Measurements from ENCODE around the gene ANXA9. TPM values are rescaled to one million over a fixed set of nuclear protein-coding genes. Genes with fewer than 3 reads are reported as not detected.

ANXA9 gene
- total and polyA plus RNA-seq, 7 experiments from 2014 or later: 0.17 to 0.38 TPM; not detected in 5

GRCh38 chr1:150976879-150977694 lies 5.0 kb upstream of the ANXA9 start:
- peak overlapping the region; percentile 73 to 87 (median 82) for H3K4me3 Mint-ChIP-seq
- intact Hi-C loops (cut with micrococcal nuclease): loop anchor here (5.0 to 10.0 kb wide), 3 partner anchors 280 to 492 kb away; partner anchors contain the start of genes GOLPH3L (in 1 of the 2) and TARS2 (in 1 of the 2)
- no peaks in the 10 kb centered on the region for H3K9me3 ChIP-seq (ENCODE audit: control insufficient read depth in 2 of 3, low read length in 3 of 3)
- H3K27me3 ChIP-seq (ENCODE audit: control insufficient read depth in 2 of 2, insufficient read depth in 2 of 2, low read length in 2 of 2): no peaks in the 10 kb centered on the region
- H3K9me3 Mint-ChIP-seq: no peaks in the 10 kb centered on the region
- H3K4me3 ChIP-seq (ENCODE audit: low read length): no peak overlapping the region
- ATAC-seq: peak; percentile 68
- H3K36me3 ChIP-seq (ENCODE audit: control insufficient read depth in 2 of 3, insufficient read depth in 3 of 3, low read length in 3 of 3): peaks cover 0 to 4% (median 0%) of the 10 kb centered on the region in 3 experiments
- ChIA-PET CTCF (interaction anchor here (0.6 to 6.4 kb wide), 5 partner anchors 11 to 89 kb away, joined by 3 to 56 read pairs (median 8); partner anchors contain the start of gene MINDY1), POLR2A (interaction anchor here (0.6 to 5.2 kb wide), 10 partner anchors 25 to 490 kb away, joined by 3 to 31 read pairs (median 4); partner anchors contain the start of genes C1orf56, MINDY1, MLLT11 and SETDB1)
- peak overlapping the region; percentile 57 to 94 (median 87) for H3K27ac Mint-ChIP-seq
- no peaks in the 10 kb centered on the region for H3K27me3 Mint-ChIP-seq
- DNase-seq: peak; percentile 37 to 58 (median 50)
- H3K27ac ChIP-seq (ENCODE audit: low read depth, low read length): peak overlapping the region; percentile 43
- H3K4me1 ChIP-seq (ENCODE audit: control insufficient read depth in 2 of 2, insufficient read depth in 2 of 2, low read length in 2 of 2): peaks cover 39 to 50% of the 10 kb centered on the region in 2 donors
- H3K4me1 Mint-ChIP-seq: peaks cover 25 to 61% (median 53%) of the 10 kb centered on the region in 7 donors
- H3K36me3 Mint-ChIP-seq: peaks cover 0 to 2% (median 0%) of the 10 kb centered on the region in 5 donors

GRCh38 chr1:150979092-150980056 lies 2.7 kb upstream of the ANXA9 start:
- Mint-ChIP-seq H3K27me3 (no peaks in the 10 kb centered on the region), H3K27ac (peak overlapping the region; percentile 9 to 83 (median 62)), H3K4me1 (peaks cover 14 to 44% (median 37%) of the 10 kb centered on the region in 7 donors), H3K4me3 (peak overlapping the region in 9 of 10 donors; percentile 39 to 73 (median 61)), H3K36me3 (no peaks in the 10 kb centered on the region), H3K9me3 (no peaks in the 10 kb centered on the region)
- POLR2A ChIA-PET: interaction anchor here (1.5 to 2.2 kb wide), 3 partner anchors 24 to 177 kb away, joined by 3 to 14 read pairs (median 7); partner anchors contain the start of gene TNFAIP8L2
- Histone ChIP-seq H3K27ac (ENCODE audit: low read depth, low read length) (peak overlapping the region; percentile 67), H3K4me3 (ENCODE audit: low read length) (peak overlapping the region; percentile 39), H3K36me3 (ENCODE audit: control insufficient read depth in 2 of 3, insufficient read depth in 3 of 3, low read length in 3 of 3) (no peaks in the 10 kb centered on the region), H3K4me1 (ENCODE audit: control insufficient read depth in 2 of 2, insufficient read depth in 2 of 2, low read length in 2 of 2) (peaks cover 24 to 34% of the 10 kb centered on the region in 2 donors), H3K27me3 (ENCODE audit: control insufficient read depth in 2 of 2, insufficient read depth in 2 of 2, low read length in 2 of 2) (no peaks in the 10 kb centered on the region), H3K9me3 (ENCODE audit: control insufficient read depth in 2 of 3, low read length in 3 of 3) (no peaks in the 10 kb centered on the region)
- intact Hi-C loops (cut with micrococcal nuclease): loop anchor here (1.0 to 10.0 kb wide), 13 partner anchors 14 to 724 kb away; partner anchors contain the start of genes MINDY1 (in 2 of the 2), SETDB1 (in 2 of the 2), TNFAIP8L2 (in 2 of the 2) and ARNT (in 1 of the 2)
- DNase-seq: peak; percentile 68 to 93 (median 84)
- CTCF ChIA-PET: interaction anchor here (0.5 to 6.4 kb wide), 9 partner anchors 11 to 431 kb away, joined by 3 to 56 read pairs (median 4); partner anchors contain the start of gene MINDY1
- ATAC-seq: peak; percentile 81

GRCh38 chr1:150981177-150981804 lies 801 bp upstream of the ANXA9 start:
- Mint-ChIP-seq H3K36me3 (no peaks in the 10 kb centered on the region), H3K9me3 (no peaks in the 10 kb centered on the region), H3K27me3 (no peaks in the 10 kb centered on the region), H3K27ac (no peak overlapping the region), H3K4me3 (no peak overlapping the region), H3K4me1 (peaks cover 14 to 33% (median 29%) of the 10 kb centered on the region in 7 donors)
- no peak for ATAC-seq
- intact Hi-C loops (cut with micrococcal nuclease): no loop called here
- POLR2A ChIA-PET: interaction anchor here (0.5 to 1.7 kb wide), 3 partner anchors 14 to 794 kb away, joined by 5 to 8 read pairs (median 7); partner anchors contain the start of gene MINDY1
- Histone ChIP-seq H3K27me3 (ENCODE audit: control insufficient read depth in 2 of 2, insufficient read depth in 2 of 2, low read length in 2 of 2) (no peaks in the 10 kb centered on the region), H3K36me3 (ENCODE audit: control insufficient read depth in 2 of 3, insufficient read depth in 3 of 3, low read length in 3 of 3) (no peaks in the 10 kb centered on the region), H3K4me3 (ENCODE audit: low read length) (no peak overlapping the region), H3K9me3 (ENCODE audit: control insufficient read depth in 2 of 3, low read length in 3 of 3) (no peaks in the 10 kb centered on the region), H3K27ac (ENCODE audit: low read depth, low read length) (no peak overlapping the region), H3K4me1 (ENCODE audit: control insufficient read depth in 2 of 2, insufficient read depth in 2 of 2, low read length in 2 of 2) (peaks cover 19 to 31% of the 10 kb centered on the region in 2 donors)
- DNase-seq: no peak
- CTCF ChIA-PET: interaction anchor here (0.5 to 6.4 kb wide), 6 partner anchors 15 to 410 kb away, joined by 3 to 56 read pairs (median 4); partner anchors contain the start of gene MINDY1

GRCh38 chr1:150985179-150985825 lies 3.2 kb downstream of the ANXA9 start:
- DNase-seq: no peak
- POLR2A ChIA-PET: interaction anchor here (1.1 kb wide), 2 partner anchors 10 to 16 kb away, joined by 3 to 4 read pairs; no protein-coding TSS in a partner anchor

GRCh38 chr1:150987924-150988323 lies 5.8 kb downstream of the ANXA9 start:
- H3K9me3 ChIP-seq (ENCODE audit: control insufficient read depth in 2 of 3, low read length in 3 of 3): no peaks in the 10 kb centered on the region
- intact Hi-C loops (cut with micrococcal nuclease): no loop called here
- H3K36me3 ChIP-seq (ENCODE audit: control insufficient read depth in 2 of 3, insufficient read depth in 3 of 3, low read length in 3 of 3): no peaks in the 10 kb centered on the region
- Mint-ChIP-seq H3K27ac (peak overlapping the region in 3 of 9 donors; percentile 13 to 67 (median 19)), H3K27me3 (no peaks in the 10 kb centered on the region), H3K4me3 (no peak overlapping the region), H3K9me3 (no peaks in the 10 kb centered on the region), H3K36me3 (no peaks in the 10 kb centered on the region), H3K4me1 (peaks cover 0 to 17% (median 10%) of the 10 kb centered on the region in 7 donors)
- POLR2A ChIA-PET: interaction anchor here (0.5 to 1.5 kb wide), 4 partner anchors 10 to 276 kb away, joined by 3 to 4 read pairs (median 4); partner anchors contain the start of gene MINDY1
- ATAC-seq (no peak), DNase-seq (no peak)
- no peak overlapping the region for H3K27ac ChIP-seq (ENCODE audit: low read depth, low read length)
- no peaks in the 10 kb centered on the region for H3K4me1 ChIP-seq (ENCODE audit: control insufficient read depth in 2 of 2, insufficient read depth in 2 of 2, low read length in 2 of 2)
- CTCF ChIA-PET: interaction anchor here (0.5 to 0.9 kb wide), 2 partner anchors 18 to 29 kb away, joined by 3 read pairs; no protein-coding TSS in a partner anchor
- no peaks in the 10 kb centered on the region for H3K27me3 ChIP-seq (ENCODE audit: control insufficient read depth in 2 of 2, insufficient read depth in 2 of 2, low read length in 2 of 2)
- H3K4me3 ChIP-seq (ENCODE audit: low read length): no peak overlapping the region

More at GRCh38 chr1:150985179-150985825, 3.2 kb downstream of the ANXA9 start:
- no peaks in the 10 kb centered on the region for H3K9me3 Mint-ChIP-seq
- intact Hi-C loops (cut with micrococcal nuclease): no loop called here
- CTCF ChIA-PET: interaction anchor here (0.6 to 1.5 kb wide), 4 partner anchors 9 to 408 kb away, joined by 3 to 4 read pairs (median 4); no protein-coding TSS in a partner anchor
- H3K27me3 ChIP-seq (ENCODE audit: control insufficient read depth in 2 of 2, insufficient read depth in 2 of 2, low read length in 2 of 2): no peaks in the 10 kb centered on the region
- H3K27ac ChIP-seq (ENCODE audit: low read depth, low read length): no peak overlapping the region
- H3K27me3 Mint-ChIP-seq: no peaks in the 10 kb centered on the region
- no peak overlapping the region for H3K4me3 ChIP-seq (ENCODE audit: low read length)
- no peaks in the 10 kb centered on the region for H3K9me3 ChIP-seq (ENCODE audit: control insufficient read depth in 2 of 3, low read length in 3 of 3)
- H3K27ac Mint-ChIP-seq: peak overlapping the region in 1 of 9 donors; percentile 55
- no peak overlapping the region for H3K4me3 Mint-ChIP-seq
- H3K36me3 Mint-ChIP-seq: no peaks in the 10 kb centered on the region
- H3K36me3 ChIP-seq (ENCODE audit: control insufficient read depth in 2 of 3, insufficient read depth in 3 of 3, low read length in 3 of 3): no peaks in the 10 kb centered on the region
- H3K4me1 Mint-ChIP-seq: peaks cover 0 to 13% (median 10%) of the 10 kb centered on the region in 7 donors
- no peaks in the 10 kb centered on the region for H3K4me1 ChIP-seq (ENCODE audit: control insufficient read depth in 2 of 2, insufficient read depth in 2 of 2, low read length in 2 of 2)
- ATAC-seq: no peak
